GM12801 (cell line): Measurements from ENCODE around the gene IL31.

Experiments used
- CTCF ChIP-seq: IDR thresholded peaks from one replicate; pipeline ENCODE4 v1.5.1; 2011; ENCODE audit warnings: control low read depth; ENCODE audit not compliant: insufficient read length; ENCODE audit errors: extremely low read depth

Gene IL31

DNA sequence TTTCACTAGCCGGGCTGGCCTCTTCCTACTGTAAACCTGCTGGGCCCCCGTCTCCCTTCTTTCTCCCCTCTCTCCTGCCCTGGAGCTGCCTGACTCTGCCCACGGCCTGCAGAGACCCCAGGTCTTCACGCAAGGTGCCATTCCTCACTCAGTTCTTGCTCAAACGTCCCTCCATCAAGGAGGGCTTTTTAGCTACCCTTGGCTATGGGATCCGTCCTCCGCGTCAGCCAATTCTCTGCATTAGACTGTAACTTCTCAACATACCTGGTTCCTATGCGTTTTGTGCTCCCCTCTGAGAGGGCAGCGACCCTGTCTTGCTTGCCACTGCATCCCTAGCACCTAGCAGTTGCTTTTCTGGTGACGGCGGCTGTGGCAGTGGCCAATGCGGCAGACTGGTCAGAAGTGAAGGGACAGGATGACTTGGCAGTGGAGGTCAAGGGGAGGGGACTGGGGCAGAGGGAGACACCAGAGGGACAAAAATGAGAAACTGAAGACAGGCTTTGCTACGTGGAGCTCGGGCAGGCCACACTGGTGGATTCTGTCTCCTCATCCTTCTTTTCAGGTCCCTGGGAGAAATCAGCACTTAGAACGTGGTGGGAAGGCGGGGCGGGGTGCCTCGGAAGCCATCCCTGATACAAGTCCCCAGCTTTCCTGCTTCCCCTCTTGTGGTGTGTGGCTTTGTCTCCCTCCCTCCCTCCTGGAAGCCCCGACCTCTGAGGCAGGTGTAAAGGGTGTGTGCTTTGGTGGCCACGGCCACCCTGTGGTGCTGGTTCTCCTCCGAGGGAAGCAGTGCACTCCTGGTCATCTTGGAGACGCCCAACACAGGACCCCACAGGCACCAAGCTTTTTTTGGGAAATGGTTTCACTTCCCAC lies 31.3 kb upstream of the IL31 start:
- TF ChIP-seq CTCF = no peak

GRCh38 chr12:122204167-122205052 lies 30.4 kb upstream of the IL31 start:
- no peak for TF ChIP-seq CTCF

DNA sequence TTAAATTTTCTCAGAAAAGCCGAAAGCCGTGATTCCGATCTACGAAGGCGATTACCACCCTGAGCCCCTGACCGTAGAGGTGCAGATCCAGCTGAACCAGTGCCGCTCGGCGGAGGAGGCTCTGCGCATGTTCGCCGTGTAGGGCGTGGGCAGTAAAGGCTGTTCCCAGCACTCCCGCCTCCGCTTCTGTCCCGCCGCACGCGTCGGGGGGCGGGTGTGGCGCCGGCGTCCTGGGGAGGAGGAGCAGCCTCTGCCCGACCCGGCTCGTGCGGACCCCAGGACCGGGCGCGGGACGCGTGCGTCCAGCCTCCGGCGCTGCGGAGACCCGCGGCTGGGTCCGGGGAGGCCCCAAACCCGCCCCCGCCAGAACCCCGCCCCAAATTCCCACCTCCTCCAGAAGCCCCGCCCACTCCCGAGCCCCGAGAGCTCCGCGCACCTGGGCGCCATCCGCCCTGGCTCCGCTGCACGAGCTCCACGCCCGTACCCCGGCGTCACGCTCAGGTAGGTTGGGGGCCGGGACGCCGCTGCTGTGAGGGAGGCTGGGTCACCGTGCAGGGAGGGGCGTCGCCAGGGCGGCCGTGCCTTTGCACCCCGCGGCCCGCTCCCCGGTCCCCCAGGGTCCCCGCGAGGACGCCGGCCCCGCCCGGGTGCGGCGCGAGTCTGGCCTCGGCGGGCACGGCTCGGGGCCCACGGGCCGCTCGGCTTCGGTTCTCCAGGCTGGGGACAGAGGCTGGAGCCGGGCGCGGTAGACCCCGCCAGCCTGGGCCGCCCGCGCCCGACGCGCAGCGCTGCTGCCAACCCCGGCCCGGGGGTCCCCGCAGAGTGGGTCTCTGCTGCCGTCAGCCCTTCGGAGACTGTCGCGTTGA lies 29.5 kb upstream of the IL31 start, which contains the start of gene B3GNT4:
TSS of gene B3GNT4 (plus strand) at position 409 of the 866 bp plus-strand sequence. CDS start 910 bp downstream, outside the sequence.
- no peak for TF ChIP-seq CTCF

GRCh38 chr12:122202017-122202416 lies 28.0 kb upstream of the IL31 start:
- no peak for TF ChIP-seq CTCF

DNA sequence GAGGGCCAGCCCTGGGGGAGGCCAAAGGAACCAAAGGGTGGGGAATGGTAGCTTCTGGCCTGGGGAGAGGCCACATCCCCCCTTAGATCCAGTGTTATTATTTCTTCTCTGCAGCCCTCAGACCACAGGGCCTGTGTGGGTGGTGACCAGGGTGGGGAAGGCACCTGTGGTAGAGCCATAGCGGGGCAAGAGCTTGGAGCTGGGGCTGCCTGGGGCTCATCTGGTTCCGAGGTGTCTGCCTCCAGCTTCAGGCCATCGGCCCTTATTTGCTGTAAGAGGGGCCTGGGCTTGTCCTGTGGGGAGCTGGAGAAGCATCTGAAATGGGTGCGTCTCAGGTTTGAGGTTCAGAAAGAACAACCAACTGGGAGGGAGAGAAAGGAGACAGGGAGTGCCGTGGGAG lies 27.4 kb upstream of the IL31 start:
- TF ChIP-seq CTCF = no peak

GRCh38 chr12:122200541-122201175 lies 26.6 kb upstream of the IL31 start:
- TF ChIP-seq CTCF = no peak
